Cerebellar nuclear complex (tissue), 1 donor: ENCODE data around the gene IER5L.

Experiments
- DNase-seq, 2 experiments: peaks; one replicate each; lab custom pipeline; 2025; lab: John Stamatoyannopoulos, UW

The IER5L gene

GRCh38 chr9:129161534-129161837 lies 16.6 kb downstream of the IER5L start:
- DNase-seq: no peak

- DNase-seq: no peak
Measured at GRCh38 chr9:129160712-129161533, 17.1 kb downstream of the IER5L start.

GRCh38 chr9:129156163-129156562 lies 21.9 kb downstream of the IER5L start:
- DNase-seq: no peak

GRCh38 chr9:129154866-129155477 lies 23.1 kb downstream of the IER5L start:
- DNase-seq: no peak

- no peak for DNase-seq
Measured at GRCh38 chr9:129151469-129151868, 26.6 kb downstream of the IER5L start.

GRCh38 chr9:129150672-129151211 lies 27.3 kb downstream of the IER5L start:
- no peak for DNase-seq

GRCh38 chr9:129150122-129150521 lies 27.9 kb downstream of the IER5L start:
- DNase-seq: no peak

- DNase-seq: no peak
Measured at GRCh38 chr9:129149442-129149841, 28.6 kb downstream of the IER5L start.

GRCh38 chr9:129148463-129149204 lies 29.4 kb downstream of the IER5L start:
- no peak for DNase-seq

- no peak for DNase-seq
Measured at GRCh38 chr9:129146441-129146941, 31.6 kb downstream of the IER5L start.

GRCh38 chr9:129145841-129146292 lies 32.2 kb downstream of the IER5L start:
- no peak for DNase-seq

GRCh38 chr9:129145316-129145715 lies 32.7 kb downstream of the IER5L start:
- no peak for DNase-seq

- DNase-seq: peak in 1 of 2 experiments; percentile 36
Measured at GRCh38 chr9:129143031-129143927, 34.8 kb downstream of the IER5L start.

GRCh38 chr9:129142138-129142935 lies 35.7 kb downstream of the IER5L start:
- DNase-seq: no peak

GRCh38 chr9:129141066-129142041 lies 36.7 kb downstream of the IER5L start:
- DNase-seq: no peak

GRCh38 chr9:129140397-129141065 lies 37.5 kb downstream of the IER5L start:
- DNase-seq: no peak

- DNase-seq: no peak
Measured at GRCh38 chr9:129139993-129140396, 38.1 kb downstream of the IER5L start.

GRCh38 chr9:129139233-129139992 lies 38.6 kb downstream of the IER5L start:
- DNase-seq: peak in 1 of 2 experiments; percentile 76
